Tibial nerve (tissue), 4 donors: Measurements from ENCODE around the gene FNDC5. TPM values are rescaled to one million over a fixed set of nuclear protein-coding genes. Genes with fewer than 3 reads are reported as not detected.

ENCODE experiments used
- DNase-seq, 2 donors: peaks; one replicate each; pipeline ENCODE4 v3.0.0-alpha.2; 2019; ENCODE audit warnings: low spot score in 2 of 2
- H3K27ac ChIP-seq, 4 donors: fragments of 200-600 bp; sonication (generic) in 3 of 4; one replicate each; pipeline ENCODE4 v1.5.1; 2017 to 2019; ENCODE audit warnings: mild to moderate bottlenecking in 1 of 4
- H3K27me3 ChIP-seq, 2 donors: fragments of 200-600 bp; sonication (generic) in 1 of 2; one replicate each; pipeline versions ENCODE4 v1.5.1 to v1.6.0; 2017 to 2019
- H3K36me3 ChIP-seq, 3 donors: fragments of 200-600 bp; sonication (generic); one replicate each; pipeline ENCODE4 v1.5.1; 2018 to 2019
- H3K4me1 ChIP-seq, 4 donors: fragments of 200-600 bp; sonication (generic) in 3 of 4; one replicate each; pipeline ENCODE4 v1.5.1; 2017 to 2019
- H3K4me3 ChIP-seq, 4 donors: fragments of 200-600 bp; sonication (generic) in 3 of 4; one replicate each; pipeline ENCODE4 v1.5.1; 2017 to 2019; ENCODE audit warnings: mild to moderate bottlenecking in 1 of 4, moderate library complexity in 1 of 4
- H3K9me3 ChIP-seq, 4 donors: fragments of 200-600 bp; sonication (generic) in 3 of 4; one replicate each; pipeline ENCODE4 v1.5.1; 2017 to 2019
- CTCF ChIP-seq, 5 experiments: fragments of 200-600 bp in 3 of 5; fragments of 450-650 bp in 2 of 5; sonication (generic) in 3 of 5; IDR thresholded peaks; one replicate each; pipeline ENCODE4 v1.5.1; 2016 to 2019; ENCODE audit warnings: antibody characterized with exemption in 5 of 5, mild to moderate bottlenecking in 3 of 5, moderate library complexity in 2 of 5
- EP300 ChIP-seq, 2 donors: sonication (generic); formaldehyde crosslinking; IDR thresholded peaks; one replicate each; pipeline ENCODE4 v1.6.1; 2017; ENCODE audit warnings: antibody characterized with exemption in 2 of 2, mild to moderate bottlenecking in 1 of 2
- POLR2A ChIP-seq, 2 donors: fragments of 450-650 bp; IDR thresholded peaks; one replicate each; pipeline ENCODE4 v1.6.1; 2017; ENCODE audit warnings: antibody characterized with exemption in 2 of 2, mild to moderate bottlenecking in 2 of 2, moderate library complexity in 2 of 2
- WGBS, 2 donors: methylation state at CpG; one replicate each; pipeline ENCODE4 v1.1.5; 2018; 5-methylcytosine and 5-hydroxymethylcytosine counted together
- total RNA-seq, 4 donors: library from RNA; depleted of rRNA; stranded (reverse); fragments of >200 nt; gene quantifications; one replicate each; pipeline ENCODE4 v1.1.0, GENCODE V29; 2016

The FNDC5 gene
- total RNA-seq, 4 donors from 2014 or later: 0.21 TPM; not detected in 3

GRCh38 chr1:32817815-32818786 lies 52.6 kb downstream of the FNDC5 start:
- no peaks in the 10 kb centered on the region for H3K9me3 ChIP-seq
- WGBS, 2 donors: 2% methylated on average over 31 to 41 of the region's 51 CpGs
- no peaks in the 10 kb centered on the region for H3K27me3 ChIP-seq
- H3K4me3 ChIP-seq: peak overlapping the region; percentile 82 to 99 (median 90)
- H3K4me1 ChIP-seq: peaks cover 0 to 50% (median 22%) of the 10 kb centered on the region in 4 donors
- no peaks in the 10 kb centered on the region for H3K36me3 ChIP-seq
- TF ChIP-seq POLR2A (IDR thresholded peaks at IDR 0.05): no peak
- peak in 1 of 5 experiments; percentile 9 for TF ChIP-seq CTCF (IDR thresholded peaks at IDR 0.05)
- TF ChIP-seq EP300 (IDR thresholded peaks at IDR 0.05): peak in 1 of 2 donors; percentile 33
- peak overlapping the region; percentile 94 to 98 (median 96) for H3K27ac ChIP-seq
- peak; percentile 46 for DNase-seq

- Histone ChIP-seq H3K4me1 (peaks cover 0 to 58% (median 22%) of the 10 kb centered on the region in 4 donors), H3K36me3 (no peaks in the 10 kb centered on the region), H3K27ac (peak within 1 kb of the TSS; percentile 94 to 98 (median 96)), H3K27me3 (no peaks in the 10 kb centered on the region), H3K9me3 (no peaks in the 10 kb centered on the region), H3K4me3 (peak within 1 kb of the TSS; percentile 82 to 99 (median 90))
- 0% methylated on average over 36 to 48 of the region's 55 CpGs for WGBS, 2 donors
- peak; percentile 99 for DNase-seq
- TF ChIP-seq EP300 (IDR thresholded peaks at IDR 0.05) (peak; percentile 97), POLR2A (IDR thresholded peaks at IDR 0.05) (peak in 1 of 2 donors; percentile 61), CTCF (IDR thresholded peaks at IDR 0.05) (peak in 3 of 5 experiments; percentile 15 to 73 (median 59))
Measured at GRCh38 chr1:32817159-32817814, 53.4 kb downstream of the FNDC5 start, which contains the start of the genes S100PBP and YARS1. Gene S100PBP, plus strand, starts transcription at chr1:32817653. Its CDS starts 8,447 bp downstream, at chr1:32826100. Gene YARS1, minus strand, starts transcription at chr1:32817358. Its CDS starts 114 bp downstream, at chr1:32817244.

GRCh38 chr1:32816676-32817158 lies 54.0 kb downstream of the FNDC5 start:
- 0 to 1% methylated on average over 8 to 15 of the region's 15 CpGs for WGBS, 2 donors
- Histone ChIP-seq H3K4me1 (peaks cover 0 to 58% (median 22%) of the 10 kb centered on the region in 4 donors), H3K27ac (peak overlapping the region; percentile 44 to 98 (median 96)), H3K9me3 (no peaks in the 10 kb centered on the region), H3K27me3 (no peaks in the 10 kb centered on the region), H3K36me3 (no peaks in the 10 kb centered on the region), H3K4me3 (peak overlapping the region; percentile 82 to 99 (median 90))
- no peak for DNase-seq
- TF ChIP-seq EP300 (IDR thresholded peaks at IDR 0.05): no peak
- TF ChIP-seq POLR2A (IDR thresholded peaks at IDR 0.05): no peak
- no peak for TF ChIP-seq CTCF (IDR thresholded peaks at IDR 0.05)

- H3K27me3 ChIP-seq: no peaks in the 10 kb centered on the region
- H3K9me3 ChIP-seq: no peaks in the 10 kb centered on the region
- DNase-seq: no peak
- peaks cover 0 to 49% (median 18%) of the 10 kb centered on the region in 4 donors for H3K4me1 ChIP-seq
- WGBS, 2 donors: 88 to 89% methylated on average over 11 of the region's 11 CpGs
- H3K27ac ChIP-seq: no peak overlapping the region
- TF ChIP-seq CTCF (IDR thresholded peaks at IDR 0.05): no peak
- TF ChIP-seq POLR2A (IDR thresholded peaks at IDR 0.05): no peak
- TF ChIP-seq EP300 (IDR thresholded peaks at IDR 0.05): no peak
- no peak overlapping the region for H3K4me3 ChIP-seq
- peaks cover 0 to 23% (median 0%) of the 10 kb centered on the region in 3 donors for H3K36me3 ChIP-seq
Measured at GRCh38 chr1:32813941-32814739, 56.6 kb downstream of the FNDC5 start.

Other genes with a start within 250 kb of the FNDC5 start
- 10 to 100 TPM; 12.2 to 38.1 (median 23.8) TPM for gene ZBTB8OS, start 220.4 kb downstream of the FNDC5 start, total RNA-seq
- 100 to 1,000 TPM in 3 of 4 donors, 10 to 100 TPM in 1; 79.7 to 135 (median 109) TPM for gene RBBP4, start 219.7 kb downstream of the FNDC5 start, total RNA-seq
- gene SYNC, start 168.1 kb downstream of the FNDC5 start, total RNA-seq: 10 to 100 TPM; 10.2 to 31.2 (median 23.7) TPM
- 10 to 100 TPM; 29.0 to 80.7 (median 50.2) TPM for gene YARS1, start 53.6 kb downstream of the FNDC5 start, total RNA-seq
- gene S100PBP, start 53.3 kb downstream of the FNDC5 start, total RNA-seq: 10 to 100 TPM; 24.0 to 55.5 (median 33.4) TPM
- not detected for gene HPCA, start 15.6 kb upstream of the FNDC5 start, total RNA-seq
- 10 to 100 TPM; 13.1 to 41.4 (median 26.3) TPM for gene TMEM54, start 30.5 kb upstream of the FNDC5 start, total RNA-seq
- 10 to 100 TPM; 13.9 to 22.9 (median 17.2) TPM for gene RNF19B, start 93.9 kb upstream of the FNDC5 start, total RNA-seq
- gene AK2, start 166.0 kb upstream of the FNDC5 start, total RNA-seq: 100 to 1,000 TPM; 127 to 559 (median 207) TPM
- gene AZIN2, start 210.2 kb upstream of the FNDC5 start, total RNA-seq: 1 to 10 TPM; 3.3 to 8.6 (median 6.3) TPM